CD4-positive, alpha-beta T cell treated with Interleukin-6 for 4 hours (primary cell): Measurements from ENCODE around the gene C12orf76.
"Not testable (repeated sequence)": the region's sequence is repeated elsewhere in the genome, so short reads cannot be mapped to it uniquely, and the experiment has no call there.

Experiments
- DNase-seq: peaks from one replicate; pipeline ENCODE4 v3.0.0-alpha.2; 2020; ENCODE audit warnings: mixed read lengths

C12orf76 gene

DNA sequence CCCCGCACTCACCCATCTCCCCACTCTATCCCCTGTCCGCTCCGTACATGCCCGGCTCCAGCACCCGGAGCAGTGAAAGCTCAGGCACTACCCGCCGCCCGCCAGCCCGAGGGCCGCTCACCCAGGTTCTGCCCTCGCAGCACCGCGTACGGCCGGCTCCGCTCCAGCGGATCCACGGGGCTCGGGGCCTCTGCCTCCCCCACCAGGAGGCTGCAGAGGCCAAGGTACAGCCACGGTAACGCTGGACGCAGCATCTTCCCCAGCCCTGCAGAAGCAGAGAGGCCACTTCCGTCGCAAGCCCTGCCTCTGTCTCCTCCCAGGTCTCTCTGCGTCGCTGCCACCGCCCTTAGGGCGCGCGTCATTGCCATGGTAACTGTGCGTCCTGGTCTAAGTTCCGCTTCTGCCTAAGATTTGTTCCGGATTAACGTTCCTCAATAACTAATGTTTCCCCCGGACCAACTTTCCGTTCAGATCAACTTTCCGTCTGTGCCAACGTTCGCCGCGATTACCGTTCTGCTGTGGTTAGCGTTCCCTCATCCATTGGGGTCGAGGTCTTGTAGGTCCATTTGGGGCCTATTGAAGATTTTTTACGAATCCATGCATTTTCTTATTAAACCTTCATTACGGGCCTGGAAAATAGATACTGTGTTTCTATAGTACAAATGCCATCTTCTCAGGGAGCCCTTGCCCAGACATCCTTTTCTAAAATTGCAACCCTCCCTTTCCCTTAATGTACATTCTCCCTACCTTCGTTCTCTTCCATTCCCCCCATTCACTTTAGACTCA, at the start of gene C12orf76:
Gene C12orf76 (minus strand): TSS at position 281 of the 786 bp plus-strand sequence. CDS start 27 bp downstream, at position 254.
- DNase-seq, result peak; percentile 93

GRCh38 chr12:110093631-110094311, 45.4 kb upstream of the C12orf76 start:
- no peak for DNase-seq

DNA sequence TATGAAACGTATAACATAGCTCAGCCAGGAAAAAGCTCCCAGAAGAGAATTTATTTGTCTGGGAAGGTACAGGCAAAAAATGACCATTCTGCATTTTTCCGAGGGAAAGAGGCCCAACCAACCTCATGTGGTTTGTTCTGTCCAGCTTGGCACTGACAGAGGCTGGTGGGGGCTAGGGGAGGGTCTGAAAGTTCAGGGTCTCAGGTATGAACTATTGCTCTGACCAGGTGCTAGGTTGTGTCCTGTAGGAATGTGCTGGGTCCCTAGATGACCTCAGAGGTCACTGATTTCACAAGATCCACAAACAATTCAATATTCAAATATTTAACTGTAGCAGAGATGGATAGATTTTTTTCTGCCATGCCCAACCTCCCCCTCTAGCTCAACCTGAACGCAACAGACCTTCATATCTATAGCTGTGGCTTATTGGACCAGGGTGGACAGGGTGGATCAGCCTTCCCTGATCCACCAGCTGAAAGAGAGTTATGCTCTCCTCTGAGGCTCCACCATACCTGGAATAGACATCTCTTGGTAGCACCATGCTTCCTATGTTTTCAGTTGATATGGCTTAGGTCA, 42.9 kb upstream of the C12orf76 start:
- DNase-seq, result no peak

DNA sequence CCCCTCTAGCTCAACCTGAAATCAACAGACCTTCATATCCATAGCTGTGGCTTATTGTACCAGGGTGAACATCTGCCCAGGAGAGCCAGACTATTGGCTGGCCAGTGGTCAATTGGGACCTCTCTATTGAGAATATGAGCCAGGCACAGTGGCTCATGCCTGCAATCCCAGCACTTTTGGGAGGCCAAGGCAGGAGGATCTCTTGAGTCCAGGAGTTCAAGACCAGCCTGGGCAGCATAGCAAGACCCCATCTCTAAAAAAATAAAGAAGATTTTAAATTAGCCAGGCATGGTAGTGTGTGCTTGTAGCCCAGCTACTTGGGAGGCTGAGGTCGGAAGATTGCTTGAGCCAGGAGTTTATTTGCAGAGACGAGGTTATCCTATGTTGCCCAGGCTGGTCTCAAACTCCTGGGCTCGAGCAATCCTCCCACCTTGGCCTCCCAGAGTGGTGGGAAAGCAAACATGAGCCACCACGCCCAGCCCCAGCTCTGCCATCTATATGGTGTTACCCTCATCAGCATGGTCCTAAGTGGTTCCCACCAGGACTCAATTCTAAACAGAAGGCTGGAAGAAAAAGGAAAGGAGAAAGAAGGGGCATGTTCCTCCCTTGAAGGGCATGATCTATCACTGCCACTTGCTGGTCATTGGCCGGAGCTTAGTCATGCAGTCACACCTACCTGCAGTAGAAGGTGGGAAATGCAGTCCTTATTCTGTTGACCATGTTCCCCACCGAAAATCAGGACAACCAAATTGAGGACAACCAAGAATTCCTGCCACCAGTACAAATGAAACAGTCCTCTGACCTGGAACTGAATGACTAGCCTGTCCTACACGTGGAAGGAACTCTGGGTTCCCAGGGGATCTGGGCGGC, 42.2 kb upstream of the C12orf76 start:
- no peak for DNase-seq

- DNase-seq, result no peak
Observed at GRCh38 chr12:110088936-110089335, 40.6 kb upstream of the C12orf76 start.

DNA sequence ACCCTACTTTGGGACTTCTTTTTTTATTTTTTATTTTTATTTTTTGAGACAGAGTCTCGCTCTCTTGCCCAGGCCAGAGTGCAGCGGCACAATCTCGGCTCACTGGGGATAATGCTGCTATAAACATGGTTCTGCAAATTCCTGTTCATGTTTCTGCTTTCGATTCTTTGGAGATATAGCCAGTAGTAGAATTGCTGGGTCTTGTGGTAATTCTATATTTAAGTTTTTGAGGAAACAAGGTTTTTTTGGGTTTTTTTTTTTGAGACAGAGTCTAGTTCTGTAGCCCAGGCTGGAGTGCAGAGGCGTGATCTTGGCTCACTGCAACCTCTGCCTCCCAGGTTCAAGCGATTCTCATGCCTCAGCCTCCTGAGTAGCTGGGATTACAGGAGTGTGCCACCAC, 39.9 kb upstream of the C12orf76 start:
- not testable (repeated sequence) for DNase-seq

DNA sequence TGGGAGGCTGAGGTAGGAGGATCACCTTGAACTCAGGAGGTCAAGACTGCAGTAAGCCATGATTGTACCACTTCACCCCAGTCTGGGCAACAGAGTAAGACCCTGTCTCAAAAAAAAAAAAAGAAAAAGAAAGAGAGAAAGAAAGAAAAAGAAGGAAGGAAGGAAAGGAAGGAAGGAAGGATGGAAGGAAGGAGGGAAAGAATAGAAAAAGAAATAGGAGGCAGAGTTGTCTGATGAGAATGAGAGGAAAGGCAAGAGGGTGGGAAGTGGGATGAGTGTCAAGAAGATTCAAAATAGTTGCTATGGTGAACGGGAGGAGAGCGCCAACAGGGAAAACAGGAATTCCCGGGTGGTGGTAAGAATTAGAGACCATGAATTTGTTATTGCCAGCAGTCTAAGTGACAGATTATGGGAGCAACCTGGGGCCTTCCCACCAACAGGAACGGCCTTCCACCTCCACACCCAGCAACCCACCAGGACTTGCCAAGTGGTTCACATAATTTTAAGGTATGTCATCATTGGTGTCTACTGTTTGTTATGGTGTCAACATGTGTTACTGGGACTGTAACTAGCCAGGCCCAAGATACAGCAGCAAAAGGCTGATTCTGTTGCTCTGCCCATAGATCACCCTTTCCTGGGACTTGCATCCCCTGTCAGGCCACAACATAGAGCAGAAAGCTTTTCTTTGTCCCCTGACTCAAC, 36.1 kb upstream of the C12orf76 start:
- no peak for DNase-seq

- no peak for DNase-seq
Observed at GRCh38 chr12:110080410-110080809, 32.1 kb upstream of the C12orf76 start.

DNA sequence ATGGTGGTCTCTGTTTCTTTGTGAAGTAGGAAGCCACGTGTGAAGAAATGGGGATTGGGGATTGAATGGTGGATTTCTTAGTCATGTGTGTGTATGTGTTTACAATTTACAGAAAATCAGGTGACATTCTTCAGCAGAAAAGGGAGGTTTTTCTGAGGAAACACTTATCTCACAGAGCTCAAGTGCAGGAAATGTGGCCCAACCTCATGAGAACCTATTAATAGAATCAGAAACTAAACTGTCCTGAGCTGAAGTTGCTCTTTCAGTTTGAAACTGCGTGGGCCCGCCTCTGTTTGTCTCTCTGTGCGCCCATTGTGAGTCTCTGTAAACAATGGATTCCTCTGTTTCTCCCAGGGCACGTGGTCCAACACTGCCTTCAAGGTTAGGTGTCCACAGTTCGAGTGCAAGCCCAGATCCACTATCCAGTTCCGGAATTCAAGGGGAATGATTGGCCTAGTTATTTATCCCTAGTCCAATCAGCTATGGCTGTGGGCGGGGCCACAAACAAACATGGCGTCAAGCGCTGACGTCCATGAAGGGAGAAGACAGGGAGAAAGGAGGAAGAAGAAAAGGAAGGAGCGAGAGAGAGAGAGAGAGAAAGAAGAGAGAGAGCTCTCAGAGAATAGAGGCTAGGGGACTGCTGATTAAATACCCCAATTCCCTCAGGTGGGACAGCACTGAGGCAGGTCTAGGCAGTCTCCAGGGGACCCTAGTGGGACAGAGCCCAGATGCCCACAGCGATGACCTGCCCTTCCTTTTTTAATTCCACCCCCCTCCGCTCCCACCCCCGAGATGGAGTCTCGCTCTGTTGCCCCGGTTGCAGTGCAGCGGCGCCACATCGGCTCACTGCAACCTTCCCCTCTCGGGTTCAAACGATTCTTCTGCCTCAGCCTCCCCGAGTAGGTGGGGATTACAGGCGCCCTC, 31.4 kb upstream of the C12orf76 start:
- peak; percentile 80 for DNase-seq

DNA sequence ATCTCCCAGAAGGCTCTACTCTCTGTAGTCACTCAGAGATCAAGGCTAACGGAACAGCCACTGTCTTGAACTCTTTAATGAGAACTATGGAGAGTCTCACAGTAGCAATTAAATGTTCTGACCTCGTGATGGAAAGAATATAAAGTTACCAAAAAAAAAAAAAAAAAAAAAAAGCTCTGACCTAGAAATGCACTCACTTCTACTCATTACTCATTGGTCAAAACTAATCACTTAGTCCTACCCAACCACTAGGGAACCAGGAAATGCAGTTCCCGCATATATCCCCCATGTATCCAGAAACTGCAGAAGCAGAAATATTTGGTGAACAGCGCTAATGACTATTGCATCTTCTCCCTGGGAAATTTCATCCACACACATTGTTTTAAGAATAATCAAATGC, 29.5 kb upstream of the C12orf76 start:
- no peak for DNase-seq

DNA sequence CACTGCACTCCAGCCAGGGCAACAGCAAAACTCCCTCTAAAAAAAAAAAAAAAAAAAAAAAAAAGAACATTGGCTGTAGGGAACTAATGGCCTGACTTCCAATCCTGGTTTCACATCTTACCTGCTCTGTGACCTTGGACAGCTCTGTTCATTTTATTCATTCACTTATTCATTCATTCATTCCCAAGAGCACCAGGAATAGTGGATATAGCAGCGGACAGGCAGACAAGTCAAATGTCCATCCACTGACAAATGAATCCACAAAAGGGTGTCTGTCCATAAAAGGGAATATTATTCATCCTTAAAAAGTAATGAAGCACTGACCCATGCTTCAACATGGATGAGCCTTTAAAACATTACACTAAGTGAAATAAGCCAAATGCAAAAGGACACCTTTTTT, 27.6 kb upstream of the C12orf76 start:
- no peak for DNase-seq

DNA sequence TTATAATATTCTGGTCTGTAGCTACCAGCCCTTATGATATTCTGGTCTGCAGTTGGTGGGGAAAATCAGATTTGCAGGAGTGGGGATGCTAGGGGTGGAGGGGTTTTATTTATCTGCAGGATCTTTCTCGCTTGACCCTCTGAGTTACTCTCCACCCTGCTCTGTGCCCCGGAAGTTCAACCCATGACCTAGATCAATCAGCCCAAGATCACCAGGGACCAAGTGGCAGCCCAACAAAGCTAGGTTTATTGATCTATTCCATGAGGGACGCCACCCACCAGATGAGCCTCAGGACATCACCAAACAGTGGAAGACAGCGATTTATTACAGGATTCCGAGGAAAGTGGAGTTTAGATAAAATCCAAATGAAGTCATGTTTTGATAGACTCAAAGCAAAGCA, 25.8 kb upstream of the C12orf76 start:
- no peak for DNase-seq

- peak; percentile 31 for DNase-seq
Observed at GRCh38 chr12:110073049-110073831, 24.9 kb upstream of the C12orf76 start.

DNA sequence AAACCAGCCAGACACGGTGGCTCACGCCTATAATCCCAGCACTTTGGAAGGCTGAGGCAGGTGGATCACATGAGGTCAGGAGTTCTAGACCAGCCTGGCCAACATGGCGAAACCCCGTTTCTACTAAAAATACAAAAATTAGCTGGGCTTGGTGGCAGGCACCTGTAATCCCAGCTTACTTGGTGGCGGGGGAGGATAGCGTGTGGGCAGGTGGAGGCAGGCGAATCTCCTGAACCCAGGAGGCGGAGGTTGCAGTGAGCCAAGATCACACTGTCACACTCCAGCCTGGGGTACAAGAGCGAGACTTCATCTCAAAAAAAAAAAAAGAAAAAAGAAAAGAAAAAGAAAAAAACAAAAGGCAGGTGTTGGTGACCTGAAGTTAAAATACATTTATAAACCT, 24.3 kb upstream of the C12orf76 start:
- not testable (repeated sequence) for DNase-seq

GRCh38 chr12:110071967-110072366, 23.6 kb upstream of the C12orf76 start:
- no peak for DNase-seq

GRCh38 chr12:110071504-110071903, 23.2 kb upstream of the C12orf76 start:
- DNase-seq, result no peak

DNA sequence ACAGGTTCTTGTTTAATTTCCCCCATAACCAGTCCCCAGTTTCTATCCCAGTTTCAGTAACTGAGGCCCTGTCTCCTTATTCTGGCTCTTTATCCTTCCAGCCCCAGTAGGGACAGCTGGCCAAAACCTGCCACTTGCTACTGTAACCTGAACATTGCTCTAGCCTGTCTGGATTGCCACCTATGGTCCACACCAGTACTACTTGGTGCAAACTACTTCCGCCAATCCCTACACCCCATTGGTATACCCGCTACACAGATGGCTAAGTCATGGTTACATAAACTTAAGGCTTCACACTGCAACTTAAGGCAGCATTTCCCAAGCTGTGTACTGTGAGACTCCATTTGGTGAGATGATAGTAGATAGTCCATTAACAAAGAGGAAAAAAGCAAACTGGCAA, 20.3 kb upstream of the C12orf76 start:
- no peak for DNase-seq

DNA sequence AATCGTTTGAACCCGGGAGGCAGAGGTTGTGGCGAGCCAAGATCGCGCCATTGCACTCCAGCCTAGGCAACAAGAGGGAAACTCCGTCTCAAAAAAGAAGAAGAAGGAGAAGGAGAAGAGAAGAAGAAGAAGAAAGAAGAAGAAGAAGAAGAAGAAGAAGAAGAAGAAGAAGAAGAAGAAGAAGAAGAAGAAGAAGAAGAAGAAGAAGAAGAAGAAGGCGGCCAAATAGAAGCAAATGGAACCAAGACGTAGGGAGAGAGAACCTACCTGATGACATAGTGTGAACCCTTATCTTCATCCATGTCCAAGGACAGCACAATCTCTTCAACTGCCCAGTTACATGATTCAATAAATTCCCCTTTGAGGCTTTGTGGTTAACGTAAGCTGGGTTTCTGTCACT, 19.8 kb upstream of the C12orf76 start:
- DNase-seq, result not testable (repeated sequence)

DNA sequence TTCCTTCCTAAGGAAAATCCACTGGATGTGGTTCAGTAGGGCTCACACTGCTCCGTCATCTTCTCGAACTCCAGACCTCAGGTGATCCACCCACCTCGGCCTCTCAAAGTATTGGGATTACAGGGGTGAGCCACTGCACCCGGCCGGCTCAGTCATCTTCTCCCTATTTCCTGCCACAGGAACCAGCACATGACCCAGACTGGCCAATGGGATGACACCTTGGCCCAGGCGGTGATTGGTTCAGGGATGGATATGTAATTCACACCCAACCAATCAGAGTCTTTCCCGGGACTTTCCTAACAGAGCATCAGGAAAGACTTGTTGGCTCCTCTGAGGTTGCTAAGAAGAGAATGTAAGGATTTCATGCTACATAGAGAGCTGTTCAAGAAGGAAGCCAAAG, 19.2 kb upstream of the C12orf76 start:
- no peak for DNase-seq

- DNase-seq, result no peak
Observed at GRCh38 chr12:110065540-110065939, 17.2 kb upstream of the C12orf76 start.
